ENCODE results near the gene SFRP2.

Gene SFRP2

DNA sequence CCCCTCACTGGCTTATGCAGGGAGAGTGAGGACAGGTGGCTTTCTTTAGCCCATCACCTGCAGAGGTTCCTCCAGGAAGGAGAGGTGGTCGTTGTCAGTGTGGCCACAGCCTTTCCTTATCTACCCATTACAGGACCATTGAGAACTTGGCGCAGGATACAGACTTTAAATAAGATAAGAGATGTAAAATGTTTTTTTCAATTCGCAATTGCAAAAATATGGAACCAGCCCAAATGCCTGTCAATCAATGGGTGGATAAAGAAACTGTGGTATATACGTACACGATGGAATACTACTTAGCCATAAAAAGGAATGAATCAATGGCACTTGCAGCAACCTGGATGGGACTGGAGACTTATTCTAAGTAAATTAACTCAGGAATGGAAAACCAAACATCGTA is 22.1 kb downstream of the SFRP2 start:
- DNase-seq, result no peak

- no peak for DNase-seq
These were observed 23.0 kb downstream of the SFRP2 start for GRCh38 chr4:153765894-153766293.

GRCh38 chr4:153764601-153765368 is 24.1 kb downstream of the SFRP2 start:
- DNase-seq, result no peak

GRCh38 chr4:153763404-153763803 is 25.5 kb downstream of the SFRP2 start:
- DNase-seq, result no peak

DNA sequence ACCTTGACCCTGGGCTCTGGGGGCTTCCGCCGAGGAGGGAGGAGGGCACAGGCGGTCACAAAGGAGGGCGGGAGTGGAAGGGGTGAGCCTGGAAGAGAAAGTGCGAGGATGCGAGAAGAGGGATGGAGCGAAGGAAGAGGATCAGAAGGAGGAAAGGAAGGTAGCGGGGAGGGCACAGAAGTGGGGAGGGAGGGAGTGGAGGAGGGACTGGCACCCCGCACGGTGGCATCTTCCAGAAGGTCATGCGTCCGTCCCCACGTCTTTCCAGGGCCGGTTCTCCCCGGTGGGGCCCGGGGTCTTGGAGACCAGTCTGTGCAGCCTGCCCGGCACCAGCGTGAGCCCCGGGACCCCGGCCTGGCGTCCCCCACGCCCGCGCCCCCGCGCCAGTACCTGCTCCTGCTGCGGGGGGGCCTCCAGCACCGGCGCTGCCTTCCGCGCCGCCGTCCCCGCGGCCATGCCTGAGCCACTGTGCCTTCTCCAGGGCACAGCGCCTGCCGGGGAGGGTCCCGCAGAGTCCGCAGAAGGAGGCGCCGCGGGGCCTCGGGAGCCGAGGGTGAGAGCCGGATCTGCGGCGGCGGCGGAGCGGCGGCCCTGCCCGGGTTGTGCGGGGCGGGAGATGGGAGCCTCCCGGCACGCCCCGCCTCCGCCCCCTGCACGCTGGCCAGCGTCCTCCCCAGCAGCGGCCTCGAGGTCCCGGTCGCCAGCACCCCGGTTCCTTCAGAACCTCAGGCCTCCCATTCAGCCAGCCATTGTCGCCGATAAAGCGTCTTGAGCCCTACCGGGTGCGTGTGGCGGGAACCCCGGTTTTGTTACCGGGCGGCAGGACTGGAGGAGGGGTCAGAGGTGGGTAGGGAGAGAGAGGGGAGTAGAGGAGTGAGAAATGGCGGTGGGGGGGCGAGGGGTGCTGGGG is 29.2 kb downstream of the SFRP2 start, which contains the start of gene RNF175:
Gene RNF175, minus strand, starts transcription at position 618 of the 910 bp plus-strand sequence. Its CDS starts 162 bp downstream, at position 456.
- DNase-seq, result no peak

GRCh38 chr4:153758688-153759406 is 30.0 kb downstream of the SFRP2 start:
- no peak for DNase-seq

DNA sequence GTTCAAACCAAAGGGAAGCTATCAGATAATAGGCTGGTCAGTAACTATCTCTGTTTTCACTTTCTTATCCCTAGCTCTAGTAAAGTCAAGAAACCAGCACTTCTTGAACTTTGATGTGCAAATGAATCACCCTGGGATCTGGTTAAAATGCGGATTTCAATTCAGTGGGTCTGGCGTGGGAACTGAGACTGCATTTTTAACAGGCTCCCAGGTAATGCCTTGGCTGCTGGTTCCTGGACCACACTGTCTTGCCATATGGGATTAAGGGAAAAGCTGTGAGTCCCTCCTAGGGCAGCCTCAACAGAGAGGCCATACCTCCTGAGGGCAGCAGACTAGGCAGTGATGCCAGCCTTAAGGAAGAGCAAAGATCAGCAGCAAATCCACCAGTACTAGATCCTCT is 30.7 kb downstream of the SFRP2 start:
- no peak for DNase-seq

- DNase-seq, result no peak
These were observed 31.5 kb downstream of the SFRP2 start for GRCh38 chr4:153757407-153757806.

DNA sequence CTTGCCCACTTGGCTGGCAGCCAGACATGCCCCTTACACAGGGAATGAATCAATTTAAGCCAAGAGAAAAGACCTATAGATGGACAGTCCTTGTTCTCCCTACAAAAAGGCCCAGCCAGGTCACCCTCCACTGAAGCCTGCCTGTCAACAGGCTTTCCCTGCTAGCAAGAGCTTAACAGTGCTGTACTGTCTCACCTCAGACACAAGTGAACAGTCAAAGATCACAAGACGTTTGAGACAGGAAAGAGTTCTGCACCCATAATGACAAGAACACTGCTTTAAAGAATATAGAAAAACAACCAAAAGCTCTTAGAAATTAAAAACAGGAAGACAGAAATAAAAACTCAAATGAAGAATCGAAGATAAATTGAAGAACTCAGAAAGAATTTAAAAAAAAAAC is 33.7 kb downstream of the SFRP2 start:
- no peak for DNase-seq

DNA sequence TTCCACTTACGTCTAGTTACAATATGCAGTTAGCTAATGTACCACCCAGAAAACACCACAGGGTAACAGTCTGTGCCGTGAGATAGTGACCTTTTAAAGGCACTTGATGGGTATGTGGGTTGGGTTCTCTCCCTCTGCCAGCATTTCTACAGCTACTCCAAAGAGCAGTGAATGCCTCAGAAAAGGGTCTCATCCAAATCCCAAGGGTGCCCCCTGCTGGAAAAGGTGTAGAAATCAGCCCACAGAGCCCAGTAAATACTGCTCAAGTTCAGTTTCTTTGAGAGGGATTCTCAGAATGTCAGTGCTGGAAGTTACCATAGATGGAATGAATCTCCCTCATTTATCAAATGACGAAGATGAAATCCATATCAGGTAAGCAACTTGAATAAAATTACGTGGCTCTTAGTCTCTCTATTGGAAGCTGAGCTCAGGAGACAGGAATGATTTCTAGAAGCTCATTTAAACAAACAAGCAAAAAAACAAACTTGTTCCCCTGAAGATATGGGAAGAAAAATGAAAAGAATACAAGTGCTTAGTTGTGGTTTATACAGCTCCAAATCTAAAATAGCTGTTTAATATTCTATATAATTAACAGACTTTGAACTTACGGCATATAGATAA is 38.6 kb downstream of the SFRP2 start:
- DNase-seq, result peak; percentile 64 to 70

DNA sequence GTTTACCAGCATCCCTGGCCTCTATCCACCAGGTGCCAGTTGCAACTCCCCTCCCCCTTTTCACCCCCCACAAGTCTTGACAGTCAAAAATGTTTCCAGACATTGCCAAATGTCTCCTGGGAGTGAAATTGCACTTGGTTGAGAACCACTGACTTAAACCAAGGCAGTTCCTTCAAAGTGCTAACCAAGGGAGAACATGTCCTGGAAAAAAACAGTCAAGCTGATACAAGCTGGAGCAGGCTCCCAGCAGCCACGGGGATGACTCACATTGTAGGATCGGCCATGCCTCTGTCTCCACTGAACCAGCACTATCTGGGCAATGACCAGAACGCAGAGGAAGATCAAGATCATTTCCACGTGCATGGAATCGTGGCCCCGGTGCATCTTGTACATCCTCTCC is 40.5 kb downstream of the SFRP2 start:
- DNase-seq, result no peak

GRCh38 chr4:153747406-153747955 is 41.4 kb downstream of the SFRP2 start:
- no peak for DNase-seq

- no peak for DNase-seq
These were observed 43.2 kb downstream of the SFRP2 start for GRCh38 chr4:153745651-153746050.

GRCh38 chr4:153741541-153741940 is 47.3 kb downstream of the SFRP2 start:
- DNase-seq, result no peak

GRCh38 chr4:153735906-153736461 is 52.9 kb downstream of the SFRP2 start:
- no peak for DNase-seq

- DNase-seq, result no peak
These were observed 55.0 kb downstream of the SFRP2 start for GRCh38 chr4:153733751-153734448.

DNA sequence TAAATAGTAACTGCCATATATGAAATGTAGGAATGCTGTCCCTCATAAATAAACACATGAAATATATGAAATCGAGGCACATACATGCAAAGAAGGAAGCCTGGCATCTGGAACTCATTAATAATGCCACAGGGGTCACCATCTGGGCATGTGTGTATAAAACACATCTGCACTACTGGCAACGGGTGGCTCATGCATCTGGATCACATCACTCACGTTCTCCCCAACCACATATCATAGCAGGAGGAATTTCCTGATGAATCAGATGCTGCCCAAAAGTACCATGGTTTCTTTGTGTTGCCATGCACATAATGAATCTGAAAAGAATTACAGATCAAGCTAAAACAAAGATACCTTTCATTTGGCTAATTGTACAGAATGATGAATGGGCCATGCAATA is 57.6 kb downstream of the SFRP2 start:
- DNase-seq, result no peak

Measured in CD4-positive, alpha-beta T cell treated with Interleukin-1 beta for 1 hour (primary cell).